NK-92 treated with Interleukin-12 subunit alpha and Interleukin-12 subunit beta, amount 100 ng/mL, for 24 hours (cell line): Measurements from ENCODE around the gene CDK5RAP3.
A peak's percentile ranks its signal among the peaks of the same experiment; 100 is the strongest.

Experiments used
- DNase-seq: peaks from one replicate; lab custom pipeline; 2025; lab: John Stamatoyannopoulos, UW

Gene CDK5RAP3

GRCh38 chr17:47948706-47949196 is 22.2 kb upstream of the CDK5RAP3 start:
- no peak for DNase-seq

DNA sequence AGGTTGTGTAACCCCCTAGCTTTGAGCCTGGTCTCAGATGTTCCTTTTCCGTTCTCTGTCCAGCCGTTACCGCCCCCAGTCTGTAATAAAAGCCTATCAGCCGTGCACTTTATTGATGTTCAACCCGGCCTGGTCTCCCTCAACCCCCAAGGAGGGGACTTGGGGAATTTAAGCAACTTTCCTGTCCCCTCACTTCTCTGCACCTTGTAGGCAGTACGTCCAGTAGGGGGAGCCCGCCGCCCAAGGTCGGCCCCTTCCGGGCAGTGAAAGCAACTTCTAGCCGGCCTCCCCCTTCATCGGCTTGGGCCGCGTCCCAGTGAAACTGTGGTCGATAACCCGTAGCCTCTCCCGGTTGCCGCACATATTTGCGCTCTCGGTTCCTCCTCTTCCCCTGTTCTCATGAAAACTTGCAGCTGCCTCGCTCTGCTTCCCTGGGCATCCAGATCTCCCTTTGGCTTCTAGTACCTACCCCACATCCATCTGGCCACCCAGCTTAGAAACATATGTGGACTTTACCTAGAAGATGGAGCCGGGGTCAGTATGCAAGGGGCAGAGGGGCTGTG is 21.6 kb upstream of the CDK5RAP3 start:
- DNase-seq = peak; percentile 78

GRCh38 chr17:47949946-47950345 is 21.0 kb upstream of the CDK5RAP3 start:
- no peak for DNase-seq

DNA sequence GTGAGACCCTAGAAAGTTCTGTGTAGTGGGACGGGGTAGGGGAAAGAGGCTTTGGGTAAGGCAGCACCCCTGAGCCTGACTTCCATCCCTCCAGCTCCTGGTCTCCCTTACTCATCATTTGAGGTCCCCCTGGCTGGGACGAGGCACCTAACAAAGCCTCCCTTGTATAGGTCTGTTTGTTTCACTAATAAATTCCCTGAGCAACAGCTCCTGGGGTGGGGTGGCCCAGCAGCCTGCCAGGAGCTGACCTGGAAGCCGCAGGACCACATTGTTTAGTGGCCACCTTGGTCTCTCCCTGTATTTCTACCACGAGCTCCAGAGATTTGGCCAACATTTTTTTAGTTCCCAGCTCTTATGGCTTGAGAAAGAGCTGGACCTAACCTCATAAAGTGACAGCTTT is 20.5 kb upstream of the CDK5RAP3 start:
- no peak for DNase-seq

DNA sequence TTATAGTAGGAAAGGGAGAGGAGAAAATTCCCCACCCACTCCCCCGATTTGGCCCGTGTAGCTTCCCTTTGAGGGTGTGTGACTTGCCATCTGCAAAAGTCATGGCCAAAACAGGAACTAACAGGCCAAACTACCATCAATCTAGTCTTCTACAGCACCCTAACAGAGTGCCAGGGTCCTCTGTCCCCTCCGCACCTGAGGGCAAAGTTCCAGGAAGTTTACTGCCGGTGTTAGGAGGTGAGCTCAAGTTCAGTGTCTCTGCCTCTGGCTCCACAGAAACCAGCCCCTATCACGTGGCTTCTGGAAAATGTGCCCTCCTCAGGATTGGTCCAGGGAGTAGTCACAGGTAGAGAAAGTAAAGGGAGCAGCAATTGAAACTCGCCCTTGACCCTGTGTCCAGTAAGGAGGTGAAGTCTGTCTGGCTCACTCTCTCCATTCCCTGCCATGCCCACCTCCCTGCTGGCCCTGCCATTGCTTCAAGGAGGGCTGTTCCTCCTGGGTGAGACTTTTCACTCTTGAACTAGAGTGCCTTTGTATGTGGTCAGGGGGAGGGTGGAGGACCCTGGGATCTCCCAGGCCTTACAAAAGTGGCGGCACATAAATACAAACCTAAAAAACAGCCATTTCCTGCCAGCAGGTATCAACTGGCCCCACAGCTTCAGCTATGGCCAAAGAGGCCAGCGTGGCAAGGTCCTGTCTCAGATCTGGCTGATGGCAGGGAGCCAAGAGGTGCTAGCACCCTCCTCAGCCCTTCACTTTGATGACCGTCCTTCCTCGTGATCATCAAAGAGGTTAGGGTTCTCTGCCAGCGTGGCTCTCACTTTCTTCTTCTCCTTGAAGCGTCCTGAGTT is 18.5 kb upstream of the CDK5RAP3 start:
- no peak for DNase-seq

DNA sequence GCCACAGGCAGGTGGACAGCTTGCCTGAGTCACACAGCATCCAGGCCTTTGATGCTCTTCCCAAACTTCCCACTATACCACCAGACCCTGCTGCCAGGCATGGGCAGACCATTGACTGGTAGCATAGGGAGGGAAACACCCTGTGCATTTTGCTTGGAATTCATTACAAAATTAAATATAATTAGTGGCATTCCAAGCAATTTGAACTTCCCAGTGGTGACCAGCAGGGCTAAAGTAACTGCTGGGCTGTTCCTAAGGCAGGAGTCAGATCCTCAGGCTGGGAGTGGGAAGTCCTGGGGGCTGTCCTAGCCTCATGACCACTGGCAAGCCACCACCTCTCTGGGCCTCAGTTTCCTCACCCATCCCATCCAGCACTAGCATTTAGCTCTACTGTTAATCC is 17.0 kb upstream of the CDK5RAP3 start:
- no peak for DNase-seq

GRCh38 chr17:47955497-47956461 is 15.1 kb upstream of the CDK5RAP3 start:
- no peak for DNase-seq

- DNase-seq = no peak
These were observed 13.9 kb upstream of the CDK5RAP3 start for GRCh38 chr17:47956791-47957590.

DNA sequence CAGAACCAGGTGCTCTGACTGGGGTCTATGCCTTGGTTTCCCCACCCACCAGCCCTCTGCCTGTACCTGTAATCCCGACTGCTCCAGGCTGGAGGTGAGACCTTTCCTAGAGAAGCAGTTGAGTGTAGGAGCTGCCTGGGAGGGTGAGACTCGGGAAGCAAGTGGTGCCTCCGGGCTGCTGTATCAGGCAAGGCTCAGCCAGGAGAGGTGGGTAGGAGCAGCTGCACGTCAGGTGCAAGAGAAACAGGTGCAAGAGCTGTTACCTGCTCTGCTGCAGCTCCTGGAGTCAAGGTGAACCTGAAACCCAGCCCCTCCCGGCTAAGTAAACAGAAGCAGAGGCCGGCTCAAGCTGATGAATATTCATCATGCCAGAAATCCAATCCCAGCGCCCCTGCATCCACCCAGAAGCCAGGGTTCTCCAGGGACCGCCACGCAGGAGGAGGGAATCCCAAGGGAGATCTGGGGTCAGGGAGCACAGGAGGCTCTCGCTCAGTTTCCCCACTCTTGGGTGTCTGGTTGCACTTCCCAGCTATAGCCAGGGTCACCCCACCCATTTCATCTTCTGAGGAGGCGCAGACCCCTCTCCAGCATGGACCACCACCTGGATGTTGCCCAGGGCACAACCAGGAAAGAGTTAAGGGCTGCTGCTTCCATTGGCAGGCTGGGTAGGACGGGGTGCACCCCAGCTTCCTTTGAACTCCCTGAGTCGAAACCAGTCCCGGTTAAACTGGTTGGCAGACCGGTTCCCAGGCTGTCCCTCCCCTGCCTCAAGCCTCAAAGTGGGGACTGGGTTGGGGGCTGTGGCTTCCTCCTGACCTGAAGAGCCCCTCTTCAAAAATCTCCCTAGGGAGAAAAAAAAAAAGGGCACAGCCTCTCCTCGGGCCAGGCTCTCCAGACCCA is 13.1 kb upstream of the CDK5RAP3 start, which contains the start of gene PRR15L:
Gene PRR15L (minus strand): TSS at position 293 of the 900 bp plus-strand sequence. CDS start 4,649 bp downstream, outside the sequence.
- no peak for DNase-seq

- DNase-seq = no peak
These were observed 10.9 kb upstream of the CDK5RAP3 start for GRCh38 chr17:47959825-47960655.

DNA sequence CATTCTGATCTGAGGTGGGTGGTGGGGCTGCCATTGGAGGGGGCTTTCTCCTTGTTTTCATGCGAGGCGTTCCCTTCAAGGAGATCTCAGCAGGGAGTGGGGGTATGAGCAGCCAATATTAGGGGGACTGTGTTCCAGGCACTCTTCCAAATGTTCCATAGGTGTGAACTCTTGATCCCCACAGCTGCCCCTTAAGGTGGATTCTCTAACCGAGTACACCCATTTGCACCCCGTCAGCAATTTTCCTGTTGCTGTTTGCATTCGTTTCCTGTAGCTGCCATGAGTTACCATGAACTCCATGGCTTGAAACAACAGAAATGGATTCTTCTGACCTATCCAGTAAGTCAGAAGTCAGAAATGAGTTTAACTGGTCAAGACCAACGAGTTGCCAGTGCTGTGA is 9.5 kb upstream of the CDK5RAP3 start:
- no peak for DNase-seq

DNA sequence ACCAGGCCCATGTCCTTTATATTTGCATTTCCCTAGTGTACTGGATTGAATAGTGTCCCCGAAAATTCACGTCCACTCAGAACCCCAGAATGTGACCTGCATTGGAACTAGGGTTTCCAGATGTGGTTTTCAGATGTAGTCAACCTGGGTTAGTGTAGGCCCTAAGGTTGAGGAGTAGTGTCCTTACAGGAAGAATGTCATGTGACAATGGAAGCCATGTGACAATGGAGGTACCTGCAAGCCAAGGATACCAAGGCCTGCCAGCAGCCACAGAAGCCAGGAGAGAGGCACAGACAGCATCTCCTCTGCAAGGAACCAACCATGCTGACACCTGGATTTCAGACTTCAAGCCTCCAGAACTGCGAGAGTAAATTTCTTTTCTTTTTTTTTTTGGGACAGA is 8.0 kb upstream of the CDK5RAP3 start:
- no peak for DNase-seq

DNA sequence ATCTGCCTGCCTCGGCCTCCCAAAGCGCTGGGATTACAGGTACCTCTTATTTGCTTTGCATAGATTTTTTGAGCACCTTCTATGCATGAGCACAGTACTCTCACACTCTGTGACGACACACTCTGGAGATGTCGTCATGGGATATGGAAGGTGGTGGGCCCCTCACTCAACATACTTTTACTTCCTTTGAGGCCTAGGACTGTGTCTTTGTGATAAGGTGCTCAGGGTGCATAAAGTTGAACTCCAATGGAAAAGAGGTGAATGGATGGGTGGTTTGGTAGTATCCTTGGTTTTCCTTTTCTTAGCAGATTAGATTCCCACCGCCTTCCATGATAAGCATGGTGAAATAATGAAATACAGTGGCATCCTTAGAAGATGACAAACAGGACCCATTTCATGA is 6.1 kb upstream of the CDK5RAP3 start:
- no peak for DNase-seq

DNA sequence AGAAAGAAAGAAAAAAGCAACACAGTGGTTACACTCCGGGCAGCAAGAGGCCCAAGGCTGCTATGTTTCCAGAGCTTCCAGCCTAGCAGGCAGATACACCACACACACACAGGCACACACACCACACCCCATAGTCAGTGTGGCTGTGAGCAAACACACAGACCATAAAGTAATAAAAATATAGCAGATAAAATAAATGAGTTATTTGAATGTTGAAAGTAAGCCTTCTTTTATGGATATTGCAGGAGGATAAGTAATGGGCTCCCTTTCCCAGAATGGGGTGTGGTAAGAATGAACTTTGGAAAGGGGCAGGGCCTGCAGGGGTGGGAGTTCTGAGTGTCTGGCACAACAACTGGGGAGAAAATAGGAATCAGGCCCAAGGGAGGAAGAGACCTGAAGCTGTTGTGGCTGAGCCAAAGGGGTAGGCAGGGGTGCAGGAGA is 4.8 kb upstream of the CDK5RAP3 start:
- DNase-seq = no peak

DNA sequence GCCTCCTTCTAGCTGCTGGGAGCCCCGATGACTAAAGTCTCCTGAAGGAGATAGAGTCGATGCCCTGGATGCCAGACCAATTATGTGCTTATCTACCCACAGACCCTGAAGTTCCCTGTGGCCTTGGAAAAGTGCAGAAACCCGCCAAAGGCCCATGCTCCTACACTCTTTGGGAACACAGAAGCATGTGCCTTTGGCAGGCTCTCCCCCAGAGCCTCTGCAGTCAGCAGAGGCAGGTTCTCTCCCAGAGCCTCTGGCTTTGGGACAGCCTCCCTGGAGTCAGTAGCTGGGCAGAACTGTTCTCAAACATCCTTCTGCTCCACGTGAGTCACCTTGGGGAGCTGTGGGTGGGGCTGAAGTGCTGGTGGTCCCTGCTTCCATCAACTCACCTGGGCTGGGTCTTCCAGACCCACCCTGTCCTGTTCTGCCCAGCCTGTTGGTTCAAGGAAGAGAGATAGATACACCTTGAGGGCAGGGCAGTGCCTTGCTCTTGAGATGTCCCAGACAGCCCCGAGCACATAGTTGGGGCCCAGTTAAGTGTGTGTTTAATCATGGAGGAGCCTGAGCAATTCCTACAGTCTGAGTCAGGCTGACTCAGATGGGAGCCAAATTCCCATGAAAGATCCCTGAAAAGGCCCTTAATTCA is 3.2 kb upstream of the CDK5RAP3 start:
- DNase-seq = no peak

GRCh38 chr17:47968836-47969235 is 2.1 kb upstream of the CDK5RAP3 start:
- DNase-seq = no peak

DNA sequence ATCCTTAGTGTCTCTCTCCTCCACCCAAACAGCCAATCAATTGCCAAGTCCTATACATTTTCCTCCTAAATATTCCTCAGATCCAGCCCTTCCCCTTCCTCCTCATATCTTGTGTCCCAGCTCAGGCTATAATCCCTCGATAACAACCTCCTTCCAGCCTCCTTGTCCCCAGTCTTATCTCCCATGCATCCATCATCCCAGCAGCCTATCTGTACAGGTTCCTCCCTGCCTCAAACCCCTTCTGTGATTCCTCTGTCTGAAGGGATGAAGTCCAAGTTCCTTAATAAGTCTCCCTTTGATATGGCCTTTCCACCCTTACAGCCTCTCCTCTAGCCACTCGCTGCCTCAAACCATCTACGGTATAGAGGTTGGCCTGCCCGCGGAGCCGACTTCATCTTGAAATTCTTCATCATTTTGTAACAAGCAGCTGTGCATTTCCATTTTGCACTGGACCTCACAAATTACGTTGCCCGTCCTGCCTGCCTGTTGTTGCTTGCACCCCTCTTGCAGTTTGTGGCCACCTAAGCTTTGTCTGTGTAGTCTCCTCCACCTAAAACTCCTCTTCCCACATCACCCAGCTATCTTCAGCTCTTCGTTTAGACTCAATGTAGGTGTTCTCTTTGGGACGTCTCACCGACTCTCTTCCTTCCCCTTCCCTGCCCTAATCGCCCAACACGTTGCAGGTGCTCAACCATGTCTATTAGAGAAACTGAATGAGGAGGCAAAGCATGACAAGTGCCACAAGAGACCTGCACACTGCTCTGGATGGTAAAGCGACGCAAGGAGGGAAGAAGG is 786 bp upstream of the CDK5RAP3 start:
- DNase-seq = no peak

- no peak for DNase-seq
These were observed 2.6 kb downstream of the CDK5RAP3 start for GRCh38 chr17:47973541-47973940.
